Measurements from ENCODE around the gene PTAFR.
"Not testable (repeated sequence)": the region's sequence is repeated elsewhere in the genome, so short reads cannot be mapped to it uniquely, and the experiment has no call there.

Gene PTAFR

DNA sequence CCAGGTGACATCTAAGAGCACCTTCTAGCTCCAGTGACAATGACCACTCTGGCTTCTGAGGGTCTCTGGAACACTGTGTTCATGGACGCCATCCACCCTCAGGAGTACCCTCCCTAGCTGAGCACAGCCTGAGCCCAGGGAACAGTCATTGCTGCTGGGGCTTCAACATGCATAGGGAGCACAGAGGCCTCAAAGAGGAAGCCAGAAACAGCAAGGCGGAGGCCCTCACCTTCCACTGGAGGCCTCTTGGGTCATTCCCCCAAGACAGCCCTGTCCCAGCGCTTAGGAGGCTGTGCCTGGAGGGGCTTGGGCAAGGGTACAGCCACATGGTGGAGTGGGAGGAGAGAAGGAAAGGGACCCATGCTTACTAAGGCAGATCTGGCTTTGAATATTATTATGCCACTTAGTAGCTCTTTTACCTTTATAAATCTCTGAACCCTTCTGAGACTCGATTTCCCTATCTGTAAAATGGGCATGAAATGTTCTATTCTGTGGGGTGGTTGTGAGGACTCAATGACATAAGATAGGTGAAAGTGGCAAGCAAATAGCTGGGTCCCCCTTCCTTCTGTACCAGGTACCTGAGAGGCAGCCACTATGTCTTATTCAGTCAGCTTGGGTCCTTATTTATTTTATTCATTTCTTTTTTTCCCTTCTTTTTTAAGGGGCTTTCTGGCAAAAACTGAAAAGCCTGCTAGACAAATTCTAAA lies 32.8 kb downstream of the PTAFR start:
- DNase-seq: no peak

DNA sequence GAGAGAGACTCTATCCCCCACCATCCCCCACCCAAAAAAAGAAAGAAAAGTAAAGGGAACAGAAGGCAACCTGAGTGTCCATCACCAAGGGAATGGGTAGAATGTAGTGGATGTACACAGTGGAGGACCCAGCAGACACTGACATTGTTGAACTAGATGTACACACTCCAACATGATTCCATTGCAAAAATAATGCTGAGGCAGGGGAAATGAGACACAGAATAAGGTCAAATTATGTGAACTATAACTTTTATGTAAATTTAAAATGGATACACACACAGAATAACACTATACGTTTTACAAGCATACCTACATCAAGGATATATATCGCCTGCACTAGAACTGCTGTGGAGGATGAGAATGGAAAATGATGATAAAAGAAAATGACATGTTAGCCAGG lies 34.8 kb downstream of the PTAFR start:
- no peak for DNase-seq

DNA sequence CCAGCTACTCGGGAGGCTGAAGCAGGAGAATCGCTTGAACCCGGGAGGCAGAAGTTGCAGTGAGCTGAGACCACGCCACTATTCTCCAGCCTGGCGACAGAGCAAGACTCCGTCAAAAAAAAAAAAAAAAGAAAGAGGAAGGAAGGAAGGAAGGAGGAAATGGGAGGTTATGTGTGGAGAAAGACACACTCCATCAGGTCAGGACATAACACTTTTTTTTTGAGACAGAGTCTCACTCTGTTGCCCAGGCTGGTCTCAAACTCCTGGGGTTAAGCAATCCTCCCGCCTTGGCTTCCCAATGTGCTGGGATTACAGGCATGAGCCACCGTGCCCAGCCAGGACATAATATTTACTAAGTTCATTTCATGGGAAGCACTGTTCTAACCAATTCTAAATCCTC lies 36.6 kb downstream of the PTAFR start:
- DNase-seq: not testable (repeated sequence)

DNA sequence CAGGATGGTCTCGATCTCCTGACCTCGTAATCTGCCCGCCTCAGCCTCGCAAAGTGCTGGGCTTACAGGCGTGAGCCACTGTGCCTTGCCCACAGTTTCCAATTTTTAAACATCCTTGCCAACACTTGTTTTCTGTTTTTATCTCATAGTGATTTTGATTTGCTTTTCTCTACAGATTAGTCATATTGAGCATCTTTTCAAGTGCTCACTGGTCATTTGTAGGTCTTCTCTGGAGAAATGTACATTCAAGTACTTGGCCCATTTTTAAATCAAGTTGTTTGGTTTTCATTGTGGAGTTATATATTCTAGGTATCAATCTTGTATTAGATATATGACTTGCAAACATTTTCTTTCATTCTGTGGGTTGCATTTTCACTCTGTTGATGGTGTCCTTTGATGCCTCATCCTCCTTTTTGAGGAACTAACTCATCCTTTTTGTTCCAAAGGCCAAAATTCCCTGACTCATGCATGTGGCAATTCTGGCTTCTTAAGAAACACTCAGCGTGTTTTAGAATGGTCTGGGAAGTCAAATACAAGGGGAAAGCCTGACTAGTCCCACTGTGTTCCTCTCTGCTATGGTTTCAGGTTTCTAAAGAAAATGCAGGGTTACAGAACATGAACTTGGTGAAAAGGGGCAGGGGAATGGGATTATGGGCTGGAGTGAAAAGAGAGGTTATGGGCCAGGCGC lies 37.3 kb downstream of the PTAFR start:
- no peak for DNase-seq

DNA sequence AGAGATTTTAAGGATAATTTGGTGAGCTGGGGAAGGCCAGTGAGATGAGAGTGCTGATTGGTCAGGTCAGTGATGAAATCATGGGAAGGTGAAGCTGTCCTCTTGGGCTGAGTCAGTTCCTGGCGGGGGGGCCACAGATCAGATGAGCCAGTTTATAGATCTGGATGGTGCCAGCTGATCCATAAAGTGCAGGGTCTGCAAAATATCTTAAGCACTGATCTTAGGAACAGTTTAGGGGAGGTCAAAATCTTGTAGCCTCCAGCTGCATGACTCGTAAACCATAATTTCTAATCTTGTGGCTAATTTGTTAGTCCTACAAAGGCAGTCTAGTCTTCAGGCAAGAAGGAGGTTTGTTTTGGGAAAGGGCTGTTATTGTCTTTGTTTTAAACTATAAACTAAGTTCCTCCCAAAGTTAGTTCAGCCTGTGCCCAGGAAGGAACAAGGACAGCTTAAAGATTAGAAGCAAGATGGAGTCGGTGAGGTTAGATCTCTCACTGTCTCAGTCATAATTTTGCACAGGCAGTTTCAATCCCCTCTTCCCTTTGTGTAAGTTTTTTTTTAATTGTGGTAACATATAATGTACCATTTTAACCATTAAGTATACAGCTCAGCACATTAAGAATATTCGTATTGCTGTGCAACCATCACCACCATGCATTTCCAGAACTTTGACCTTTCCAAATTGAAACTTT lies 39.4 kb downstream of the PTAFR start:
- DNase-seq: no peak

DNA sequence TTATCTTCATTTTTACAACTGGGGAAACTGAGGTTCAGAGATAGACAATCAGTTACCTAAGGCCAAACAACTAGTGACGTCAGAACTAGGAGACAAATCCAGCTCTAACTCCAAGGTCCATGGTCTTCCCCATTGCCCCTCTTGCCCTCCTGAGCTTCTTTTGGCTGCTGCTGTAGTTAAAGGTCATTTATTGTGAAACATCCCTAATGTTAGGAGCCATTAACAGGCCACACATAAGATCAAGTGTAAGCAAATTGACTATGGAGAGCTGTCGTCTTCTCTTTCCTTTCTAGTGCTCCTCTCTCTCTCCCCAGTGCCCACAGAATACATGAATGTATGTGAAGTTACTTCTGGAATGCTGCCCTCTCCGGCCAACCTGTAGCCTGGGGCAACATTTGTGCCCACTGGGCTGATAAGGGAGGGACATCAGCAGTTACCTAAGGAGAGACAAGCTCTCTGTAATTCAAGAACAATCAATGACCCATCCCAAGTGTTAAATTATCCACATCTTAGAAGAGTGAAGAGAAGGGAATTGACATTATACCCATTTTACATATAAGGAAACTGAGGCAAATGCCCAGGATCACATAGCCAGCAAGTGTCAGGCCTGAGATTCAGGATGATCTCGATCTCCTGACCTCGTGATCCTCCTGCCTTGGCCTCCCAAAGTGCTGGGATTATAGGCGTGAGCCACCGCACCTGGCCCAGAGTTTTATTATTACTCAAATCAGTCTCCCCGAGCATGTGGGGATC lies 40.1 kb downstream of the PTAFR start:
- DNase-seq: no peak

DNA sequence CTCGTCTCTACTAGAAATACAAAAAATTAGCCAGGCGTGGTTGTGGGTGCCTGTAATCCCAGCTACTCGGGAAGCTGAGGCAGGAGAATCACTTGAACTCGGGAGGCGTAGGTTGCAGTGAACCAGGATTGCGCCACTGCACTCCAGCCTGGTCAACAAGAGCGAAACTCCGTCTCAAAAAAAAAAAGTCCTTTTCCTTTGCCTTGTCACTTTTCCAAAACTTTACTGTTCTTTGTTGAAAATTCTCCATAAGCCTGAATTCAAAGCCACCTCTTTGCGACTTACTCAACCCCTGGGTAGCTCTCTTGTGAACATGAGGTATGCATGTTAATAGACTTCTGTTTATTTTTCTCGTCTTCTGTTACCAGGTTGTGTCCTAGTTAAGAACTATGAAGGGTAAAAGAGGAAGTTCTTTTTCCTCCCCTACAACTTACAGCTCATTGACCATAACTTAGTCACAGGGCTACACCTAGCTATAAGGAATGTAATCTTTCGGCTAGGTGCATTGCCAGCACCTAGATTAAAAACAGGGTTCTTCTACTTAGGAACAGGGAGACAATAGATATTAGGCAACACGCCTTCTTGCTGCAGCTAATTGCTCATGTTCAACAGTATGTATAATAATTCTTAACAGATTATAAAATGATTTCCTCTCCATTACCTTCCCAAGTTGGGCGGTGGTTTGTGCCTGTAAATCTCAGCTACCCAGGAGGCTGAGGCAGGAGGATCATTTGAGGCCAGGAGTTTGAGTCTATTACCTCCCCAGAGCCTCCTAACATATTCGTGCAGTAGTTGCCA lies 40.9 kb downstream of the PTAFR start:
- no peak for DNase-seq

DNA sequence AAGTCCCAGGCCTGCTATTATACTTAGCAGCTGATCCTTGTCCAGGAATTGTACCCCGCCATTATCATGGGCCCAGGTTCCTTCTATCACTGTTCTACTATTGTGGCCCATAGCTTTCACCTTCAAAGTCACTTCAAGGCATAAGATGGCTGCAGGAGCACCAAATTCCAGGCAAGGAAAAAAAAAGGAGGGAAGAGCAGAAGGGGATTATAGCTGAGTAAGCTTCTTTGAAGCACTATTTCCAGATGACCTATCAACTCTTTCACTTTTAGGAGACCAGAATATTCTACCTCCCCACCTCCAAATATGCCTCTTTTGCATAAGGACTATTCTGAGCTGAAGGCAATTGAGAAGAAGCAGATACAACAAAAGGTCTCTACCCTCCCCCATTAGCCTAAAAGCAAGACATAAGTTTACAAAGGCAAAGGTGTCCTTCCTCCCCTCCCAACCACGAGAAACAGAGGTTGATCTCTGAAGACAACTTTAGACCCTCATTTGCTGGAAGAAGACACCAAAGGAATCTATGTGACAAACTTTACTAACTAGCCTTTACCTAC lies 41.8 kb downstream of the PTAFR start:
- DNase-seq: no peak

DNA sequence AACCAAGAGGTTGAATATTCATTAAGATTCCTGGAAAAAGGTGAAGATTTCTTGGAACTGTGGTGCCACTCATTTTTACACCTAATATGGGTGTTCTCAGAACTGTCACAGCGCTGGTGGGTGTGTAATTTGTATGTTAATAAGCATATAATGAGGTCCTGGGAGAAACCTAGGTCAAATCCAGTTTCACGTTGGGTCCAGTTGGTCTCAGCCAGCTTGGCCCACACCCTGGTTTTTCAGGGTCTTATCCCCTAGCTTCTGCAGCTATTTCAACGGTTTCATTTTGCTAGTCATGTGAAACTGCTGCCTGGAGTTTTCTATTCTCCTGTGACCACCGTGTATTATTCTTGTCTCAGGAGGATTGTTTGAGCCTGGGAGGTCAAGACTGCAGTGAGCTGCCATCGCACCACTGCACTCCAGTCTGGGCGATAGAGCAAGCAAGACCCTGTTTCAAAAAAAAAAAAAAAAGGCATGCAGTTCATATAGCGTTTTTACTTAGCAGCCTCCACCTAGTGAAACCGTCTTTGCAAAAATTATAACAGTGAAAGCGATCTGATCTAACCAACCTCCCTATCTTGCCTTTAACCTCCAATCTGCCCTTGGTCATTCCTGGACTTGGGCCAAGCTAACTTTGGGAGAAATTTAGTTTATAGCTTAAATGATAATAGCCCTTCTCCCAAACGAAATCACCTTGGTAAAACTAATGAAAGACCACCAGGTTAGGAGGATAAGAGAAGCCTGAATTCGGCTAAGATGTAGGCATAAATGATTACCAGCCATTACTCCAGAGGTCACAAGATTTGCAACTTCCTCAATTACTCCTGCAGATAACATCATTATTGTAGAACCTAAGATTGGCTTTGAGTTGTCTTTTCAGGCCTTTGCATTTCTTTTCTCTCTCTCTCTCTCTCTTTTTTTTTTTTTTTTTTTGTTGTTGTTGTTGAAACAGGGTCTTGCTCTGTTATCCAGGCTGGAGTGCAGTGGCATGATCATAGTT lies 44.0 kb downstream of the PTAFR start:
- no peak for DNase-seq

DNA sequence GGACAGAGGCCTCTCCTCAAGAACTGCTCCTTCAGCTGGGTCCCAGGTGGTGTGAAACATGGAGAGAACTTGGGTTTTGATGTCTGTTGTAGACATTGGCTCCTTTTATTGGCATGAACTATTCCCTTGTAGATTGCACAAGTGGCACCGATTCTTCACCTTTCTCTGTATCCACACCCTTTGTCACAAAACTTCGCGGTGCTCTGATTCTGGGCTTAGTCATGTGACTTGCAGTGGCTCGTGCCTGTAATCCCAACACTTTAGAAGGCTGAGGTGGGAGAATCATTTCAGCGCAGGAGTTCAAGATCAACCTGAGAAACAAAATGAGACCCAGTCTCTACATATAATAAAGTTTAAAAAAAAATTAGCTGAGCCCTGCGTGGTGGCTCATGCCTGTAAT lies 45.6 kb downstream of the PTAFR start:
- no peak for DNase-seq

DNA sequence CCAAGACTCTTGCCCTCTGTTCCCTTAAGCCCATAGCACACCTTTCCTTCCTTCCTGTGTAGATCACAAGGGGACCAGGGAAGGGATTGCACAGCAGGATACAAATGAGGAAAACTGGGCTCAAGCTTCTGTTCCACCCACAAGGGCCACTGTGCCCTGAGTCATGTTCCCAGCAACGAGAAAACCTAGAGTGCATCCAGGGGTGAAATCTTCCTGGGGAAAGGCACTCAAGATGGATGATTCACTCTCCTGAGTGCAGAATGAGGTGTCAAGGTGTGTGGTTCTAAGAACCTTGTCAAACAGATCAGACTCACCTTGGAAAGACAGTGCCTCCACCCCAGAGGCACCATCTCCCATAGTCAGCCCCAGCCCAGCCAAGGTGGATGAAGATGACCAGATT lies 47.3 kb downstream of the PTAFR start:
- DNase-seq: no peak

DNA sequence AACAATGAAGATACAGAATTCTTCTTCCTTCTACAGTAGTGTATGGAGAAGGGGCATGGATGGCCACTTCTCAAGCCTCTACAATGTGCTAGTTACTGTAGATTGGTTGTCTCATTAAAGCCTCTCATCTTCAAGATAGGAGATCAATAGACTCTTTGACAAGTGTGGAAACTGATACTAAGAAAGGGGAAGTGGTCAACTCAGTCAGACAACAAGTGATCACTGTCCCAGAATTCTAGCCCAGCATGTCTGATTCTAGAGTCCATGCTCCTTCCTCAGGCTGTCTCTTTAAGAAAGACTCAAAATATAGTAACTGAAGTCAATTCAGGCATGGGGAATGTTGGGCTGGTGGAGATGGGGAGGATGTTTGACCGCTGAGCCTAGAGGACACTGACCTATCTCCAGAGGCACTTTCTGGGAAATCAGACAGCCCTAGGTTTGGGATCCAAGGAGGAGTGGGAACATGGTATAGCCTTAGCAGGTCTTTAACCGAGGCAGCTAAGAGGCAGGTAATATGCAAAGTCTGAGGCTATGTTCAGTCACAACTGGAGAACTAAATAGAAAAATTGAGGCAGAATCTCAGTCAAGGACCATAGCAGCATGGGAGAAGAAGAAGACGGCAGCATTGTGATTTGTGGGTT lies 48.8 kb downstream of the PTAFR start:
- DNase-seq: no peak

DNA sequence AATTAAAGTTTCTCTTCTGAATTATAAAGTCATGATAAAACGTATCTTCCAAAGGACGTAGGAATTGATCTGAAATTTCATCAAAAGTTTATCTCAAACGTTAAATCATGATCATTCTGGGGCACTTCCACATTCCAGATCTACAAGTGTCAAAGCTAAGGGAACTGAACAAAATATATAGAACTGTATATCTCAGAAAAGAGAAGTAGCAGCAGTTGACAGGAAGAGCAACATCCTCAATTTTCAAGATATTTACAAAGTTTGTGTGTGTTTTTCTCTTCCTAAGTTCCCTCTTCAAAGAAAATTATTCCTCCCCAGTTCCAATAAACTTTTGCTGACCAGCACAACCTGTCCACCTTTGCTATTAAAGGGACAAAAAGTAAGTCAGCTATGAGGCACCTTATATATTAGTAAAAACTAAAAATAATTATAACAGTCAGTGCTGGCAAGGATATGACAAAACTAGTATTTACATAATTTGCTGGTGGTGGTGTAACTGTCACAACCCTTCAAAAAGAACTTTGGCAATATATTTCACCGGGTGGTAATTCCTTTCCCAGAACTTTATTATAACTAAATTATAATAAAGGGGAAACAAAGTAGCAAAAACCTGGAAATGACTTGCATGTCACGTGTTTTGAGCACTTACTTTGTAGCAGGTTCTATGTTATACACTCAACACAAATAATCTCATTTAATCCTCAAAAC lies 49.6 kb downstream of the PTAFR start:
- DNase-seq: no peak

DNA sequence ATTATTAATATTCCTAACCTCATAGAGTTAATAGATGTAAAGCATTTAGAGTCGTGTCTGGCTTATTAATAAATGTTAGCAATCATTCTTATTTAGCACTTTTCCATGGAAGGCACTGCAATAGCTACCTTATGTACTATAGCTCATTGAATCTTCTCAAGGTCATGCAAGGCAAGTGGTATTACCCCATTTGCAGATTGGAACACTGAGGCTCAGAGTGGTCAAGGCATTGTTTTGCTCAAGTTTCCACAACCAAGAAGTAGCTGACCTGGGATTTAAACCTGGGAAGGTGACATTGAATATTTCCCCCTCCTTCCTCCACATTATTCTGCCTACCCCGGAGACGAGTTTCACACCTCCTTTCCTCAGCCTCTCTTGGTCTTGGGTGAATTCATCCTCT lies 50.3 kb downstream of the PTAFR start:
- no peak for DNase-seq

DNA sequence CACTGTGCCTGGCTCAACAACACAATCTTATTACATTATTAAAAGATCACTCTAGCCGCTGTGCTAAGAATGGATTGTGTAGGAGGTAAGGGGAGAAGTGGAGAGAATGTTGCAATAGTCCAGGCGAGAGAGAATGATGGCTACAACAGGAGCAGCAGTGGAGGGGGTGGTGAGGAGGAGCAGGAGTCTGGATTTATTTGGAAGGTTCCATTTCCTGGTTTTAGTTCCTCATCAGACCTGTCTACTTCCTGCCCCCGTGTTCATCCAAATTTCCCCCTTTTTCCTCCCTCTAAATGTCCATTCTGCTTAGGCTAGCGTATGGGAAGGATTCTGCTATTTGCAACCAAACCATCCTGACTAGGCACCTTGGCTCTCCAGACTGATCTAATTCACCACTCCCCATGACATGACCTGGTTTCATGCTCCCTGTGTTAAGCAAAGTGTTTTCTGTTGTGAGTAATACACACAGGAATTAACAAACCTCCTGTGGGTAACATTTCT lies 53.0 kb downstream of the PTAFR start:
- DNase-seq: no peak

DNA sequence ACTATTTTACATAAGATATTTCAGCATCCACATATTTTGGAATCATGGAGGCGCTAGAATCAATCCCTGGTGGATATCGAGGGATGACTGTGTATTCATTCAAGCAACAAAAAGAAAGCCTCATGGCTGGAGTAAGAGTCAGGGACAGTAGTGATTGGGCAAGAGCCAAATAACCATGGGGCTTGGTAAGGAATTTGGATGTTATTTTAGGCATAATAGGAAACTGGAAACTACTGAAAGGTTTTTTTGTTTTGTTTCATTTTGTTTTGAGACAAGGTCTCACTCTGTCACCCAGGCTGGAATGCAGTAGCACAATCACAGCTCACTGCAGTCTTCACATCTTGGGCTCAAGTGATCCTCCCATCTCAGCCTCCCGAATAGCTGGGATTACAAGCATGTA lies 54.3 kb downstream of the PTAFR start:
- no peak for DNase-seq

DNA sequence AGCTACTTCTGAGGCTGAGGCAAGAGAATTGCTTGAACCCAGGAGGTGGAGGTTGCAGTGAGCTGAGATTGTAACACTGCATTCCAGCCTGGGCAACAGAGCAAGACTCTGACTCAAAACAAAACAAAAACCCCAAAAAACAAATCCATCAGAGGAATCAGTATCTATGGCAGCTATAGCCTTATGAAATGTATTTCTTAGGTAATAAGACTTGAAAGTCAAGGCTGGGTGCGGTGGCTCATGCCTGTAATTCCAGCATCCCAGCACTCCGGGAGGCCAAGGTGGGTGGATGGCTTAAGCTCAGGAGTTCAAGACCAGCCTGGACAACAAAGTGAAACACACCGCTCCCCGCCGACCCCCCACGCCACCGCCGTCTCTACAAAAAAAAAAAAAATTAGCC lies 56.9 kb downstream of the PTAFR start:
- DNase-seq: no peak

DNA sequence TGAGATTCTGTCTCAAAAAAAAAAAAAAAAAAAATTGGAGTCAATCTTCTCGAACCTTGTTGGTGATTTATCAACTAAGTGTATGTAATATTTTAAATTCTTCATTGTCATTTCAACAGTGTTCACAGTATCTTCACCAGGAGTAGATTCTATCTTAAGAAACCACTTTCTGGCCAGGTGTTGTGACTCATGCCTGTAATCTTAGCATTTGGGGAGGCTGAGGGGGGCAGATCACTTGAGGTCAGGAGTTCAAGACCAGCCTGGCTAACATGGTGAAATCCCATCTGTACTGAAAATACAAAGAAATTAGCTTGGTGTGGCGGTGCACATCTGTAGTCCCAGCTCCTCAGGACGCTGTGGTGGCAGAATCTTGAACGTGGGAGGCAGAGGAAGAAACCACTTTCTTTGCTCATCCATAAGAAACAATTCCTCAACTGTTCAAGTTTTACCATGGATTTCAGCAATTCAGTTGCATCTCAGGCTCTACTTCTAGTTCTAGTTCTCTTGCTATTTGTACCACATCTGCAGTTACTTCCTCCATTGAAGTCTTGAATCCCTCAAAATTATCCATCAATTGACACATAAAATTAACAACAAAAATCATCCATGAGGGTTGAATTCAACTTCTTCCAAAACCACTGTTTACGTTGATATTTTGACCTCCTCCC lies 57.7 kb downstream of the PTAFR start:
- DNase-seq: no peak

DNA sequence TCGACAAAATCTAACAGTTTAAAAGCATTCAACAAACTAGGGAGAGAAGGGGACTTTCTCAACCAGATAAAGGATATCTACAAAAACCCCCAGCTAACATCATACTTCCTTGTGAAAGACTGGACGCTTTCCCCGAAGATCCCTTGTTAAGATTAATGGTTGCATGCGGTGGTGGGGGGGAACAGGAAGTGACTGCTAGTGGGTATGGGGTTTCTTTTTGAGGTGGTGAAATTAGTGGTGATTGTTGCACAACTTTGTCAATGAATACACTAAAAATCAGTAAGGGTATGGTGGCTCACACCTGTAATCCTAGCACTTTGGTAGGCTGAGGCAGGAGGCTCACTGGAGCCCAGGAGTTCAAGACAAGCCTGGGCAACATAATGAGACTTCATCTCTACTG lies 61.2 kb downstream of the PTAFR start:
- DNase-seq: no peak
